Measurements from ENCODE around the gene ZNF516. TPM values are rescaled to one million over a fixed set of nuclear protein-coding genes. Genes with fewer than 3 reads are reported as not detected.

Gene ZNF516
- total and polyA plus RNA-seq, 2 of the 13 experiments (the other 11 are each of a cell fraction or from before 2014, with no cell fraction given) = 16.6 to 18.7 TPM

DNA sequence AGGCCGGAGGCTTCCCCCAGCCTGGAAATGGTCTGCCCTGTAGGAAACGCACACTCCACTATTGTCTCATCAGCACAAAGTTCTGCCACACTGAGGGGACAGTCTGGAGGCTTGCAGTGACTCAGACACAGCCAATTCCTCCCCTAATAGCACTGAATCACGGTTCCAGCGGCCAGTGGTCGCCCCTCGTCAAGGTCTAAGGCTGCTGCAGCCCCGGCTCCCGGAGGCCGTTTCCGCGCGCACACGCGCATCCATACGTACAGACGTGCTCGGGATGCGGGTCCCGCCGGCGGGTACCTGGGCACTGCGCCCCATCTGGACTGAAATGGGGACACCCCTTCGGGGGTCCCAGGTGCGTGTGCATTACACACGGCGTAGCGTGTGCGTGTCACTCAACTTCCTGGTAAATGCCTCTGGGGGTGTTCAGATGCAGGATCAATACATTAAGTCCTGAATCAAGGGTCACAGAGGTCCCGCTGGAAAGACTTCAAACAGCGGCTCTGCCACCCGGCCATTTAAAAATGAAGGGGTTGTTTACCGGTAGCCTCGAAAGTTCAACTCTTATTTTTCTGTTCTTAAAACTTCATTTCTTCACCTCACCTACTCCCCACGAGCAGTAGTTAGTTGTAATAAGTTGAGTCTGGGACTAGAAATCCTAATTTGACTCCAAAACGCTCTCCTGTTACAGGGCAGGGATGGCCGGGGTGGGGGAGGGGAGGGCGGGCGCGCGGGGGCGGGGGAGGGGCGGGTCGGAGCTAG, 572 bp upstream of the ZNF516 start (continued):
- 0 out of 2 replicates have a peak, but pooled peaks have one; percentile 52 for TF ChIP-seq CCDC6 (CRISPR knock-in tag; IDR thresholded peaks at IDR 0.05)
- TF ChIP-seq, protein P1, sequence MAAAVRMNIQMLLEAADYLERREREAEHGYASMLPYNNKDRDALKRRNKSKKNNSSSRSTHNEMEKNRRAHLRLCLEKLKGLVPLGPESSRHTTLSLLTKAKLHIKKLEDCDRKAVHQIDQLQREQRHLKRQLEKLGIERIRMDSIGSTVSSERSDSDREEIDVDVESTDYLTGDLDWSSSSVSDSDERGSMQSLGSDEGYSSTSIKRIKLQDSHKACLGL (CRISPR knock-in tag; IDR thresholded peaks at IDR 0.05) = peak; percentile 66
- TF ChIP-seq ZNF263 (CRISPR knock-in tag; IDR thresholded peaks at IDR 0.05) = peak; percentile 38; the same call in 1 of the 2 replicates
- TF ChIP-seq MAFG (CRISPR knock-in tag; IDR thresholded peaks at IDR 0.05) = peak; percentile 63; the same call in 1 of the 2 replicates
- 0 out of 2 replicates have a peak, but pooled peaks have one; percentile 16 for TF ChIP-seq KDM3A (CRISPR knock-in tag; IDR thresholded peaks at IDR 0.05; ENCODE audit: low read depth)
- TF ChIP-seq NR2F1 (CRISPR knock-in tag; IDR thresholded peaks at IDR 0.05) = peak in 1 of 2 experiments; percentile 60; a peak in 2 of 4 replicates
- 0 out of 2 replicates have a peak, but pooled peaks have one; percentile 38 for TF ChIP-seq AHR (CRISPR knock-in tag; IDR thresholded peaks at IDR 0.05)
- TF ChIP-seq MED8 (CRISPR knock-in tag; IDR thresholded peaks at IDR 0.05; ENCODE audit: insufficient replicate concordance) = no peak
- TF ChIP-seq, protein P2, sequence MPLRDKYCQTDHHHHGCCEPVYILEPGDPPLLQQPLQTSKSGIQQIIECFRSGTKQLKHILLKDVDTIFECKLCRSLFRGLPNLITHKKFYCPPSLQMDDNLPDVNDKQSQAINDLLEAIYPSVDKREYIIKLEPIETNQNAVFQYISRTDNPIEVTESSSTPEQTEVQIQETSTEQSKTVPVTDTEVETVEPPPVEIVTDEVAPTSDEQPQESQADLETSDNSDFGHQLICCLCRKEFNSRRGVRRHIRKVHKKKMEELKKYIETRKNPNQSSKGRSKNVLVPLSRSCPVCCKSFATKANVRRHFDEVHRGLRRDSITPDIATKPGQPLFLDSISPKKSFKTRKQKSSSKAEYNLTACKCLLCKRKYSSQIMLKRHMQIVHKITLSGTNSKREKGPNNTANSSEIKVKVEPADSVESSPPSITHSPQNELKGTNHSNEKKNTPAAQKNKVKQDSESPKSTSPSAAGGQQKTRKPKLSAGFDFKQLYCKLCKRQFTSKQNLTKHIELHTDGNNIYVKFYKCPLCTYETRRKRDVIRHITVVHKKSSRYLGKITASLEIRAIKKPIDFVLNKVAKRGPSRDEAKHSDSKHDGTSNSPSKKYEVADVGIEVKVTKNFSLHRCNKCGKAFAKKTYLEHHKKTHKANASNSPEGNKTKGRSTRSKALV (CRISPR knock-in tag; IDR thresholded peaks at IDR 0.05) = peak; percentile 69; the same call in 1 of the 2 replicates
- 0 out of 2 replicates have a peak, but pooled peaks have one; percentile 17 for TF ChIP-seq SNAPC2 (CRISPR knock-in tag; IDR thresholded peaks at IDR 0.05)
- peak; percentile 80 for TF ChIP-seq POLR2AphosphoS5 (IDR thresholded peaks at IDR 0.05; ENCODE audit: low read depth, low read length)
- no peak for TF ChIP-seq XBP1 (CRISPR knock-in tag; IDR thresholded peaks at IDR 0.05)
- no peak for TF ChIP-seq LCORL (IDR thresholded peaks at IDR 0.05)
- 0 out of 2 replicates have a peak, but pooled peaks have one; percentile 12 for TF ChIP-seq LCORL (CRISPR knock-in tag; IDR thresholded peaks at IDR 0.05)
- TF ChIP-seq SMYD3 (CRISPR knock-in tag; IDR thresholded peaks at IDR 0.05) = 0 out of 2 replicates have a peak, but pooled peaks have one; percentile 48
- TF ChIP-seq, protein P3, sequence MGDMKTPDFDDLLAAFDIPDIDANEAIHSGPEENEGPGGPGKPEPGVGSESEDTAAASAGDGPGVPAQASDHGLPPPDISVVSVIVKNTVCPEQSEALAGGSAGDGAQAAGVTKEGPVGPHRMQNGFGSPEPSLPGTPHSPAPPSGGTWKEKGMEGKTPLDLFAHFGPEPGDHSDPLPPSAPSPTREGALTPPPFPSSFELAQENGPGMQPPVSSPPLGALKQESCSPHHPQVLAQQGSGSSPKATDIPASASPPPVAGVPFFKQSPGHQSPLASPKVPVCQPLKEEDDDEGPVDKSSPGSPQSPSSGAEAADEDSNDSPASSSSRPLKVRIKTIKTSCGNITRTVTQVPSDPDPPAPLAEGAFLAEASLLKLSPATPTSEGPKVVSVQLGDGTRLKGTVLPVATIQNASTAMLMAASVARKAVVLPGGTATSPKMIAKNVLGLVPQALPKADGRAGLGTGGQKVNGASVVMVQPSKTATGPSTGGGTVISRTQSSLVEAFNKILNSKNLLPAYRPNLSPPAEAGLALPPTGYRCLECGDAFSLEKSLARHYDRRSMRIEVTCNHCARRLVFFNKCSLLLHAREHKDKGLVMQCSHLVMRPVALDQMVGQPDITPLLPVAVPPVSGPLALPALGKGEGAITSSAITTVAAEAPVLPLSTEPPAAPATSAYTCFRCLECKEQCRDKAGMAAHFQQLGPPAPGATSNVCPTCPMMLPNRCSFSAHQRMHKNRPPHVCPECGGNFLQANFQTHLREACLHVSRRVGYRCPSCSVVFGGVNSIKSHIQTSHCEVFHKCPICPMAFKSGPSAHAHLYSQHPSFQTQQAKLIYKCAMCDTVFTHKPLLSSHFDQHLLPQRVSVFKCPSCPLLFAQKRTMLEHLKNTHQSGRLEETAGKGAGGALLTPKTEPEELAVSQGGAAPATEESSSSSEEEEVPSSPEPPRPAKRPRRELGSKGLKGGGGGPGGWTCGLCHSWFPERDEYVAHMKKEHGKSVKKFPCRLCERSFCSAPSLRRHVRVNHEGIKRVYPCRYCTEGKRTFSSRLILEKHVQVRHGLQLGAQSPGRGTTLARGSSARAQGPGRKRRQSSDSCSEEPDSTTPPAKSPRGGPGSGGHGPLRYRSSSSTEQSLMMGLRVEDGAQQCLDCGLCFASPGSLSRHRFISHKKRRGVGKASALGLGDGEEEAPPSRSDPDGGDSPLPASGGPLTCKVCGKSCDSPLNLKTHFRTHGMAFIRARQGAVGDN (CRISPR knock-in tag; IDR thresholded peaks at IDR 0.05) = peak; percentile 59; the same call in 1 of the 2 replicates
- 0 out of 2 replicates have a peak, but pooled peaks have one; percentile 29 for TF ChIP-seq CHD4 (IDR thresholded peaks at IDR 0.05; ENCODE audit: borderline replicate concordance, low read length)
- TF ChIP-seq ZNF441 (CRISPR knock-in tag; IDR thresholded peaks at IDR 0.05; ENCODE audit: borderline replicate concordance) = no peak
- TF ChIP-seq KLF16 (CRISPR knock-in tag; IDR thresholded peaks at IDR 0.05) = peak in 1 of 2 experiments; percentile 30; a peak in 1 of 4 replicates
- peak; percentile 56; the same call in 1 of the 3 replicates for TF ChIP-seq MXI1 (IDR thresholded peaks at IDR 0.05; ENCODE audit: borderline replicate concordance, low read depth, low read length)
- TF ChIP-seq CENPX (CRISPR knock-in tag; IDR thresholded peaks at IDR 0.05) = no peak
